Activated T-cell treated with anti-CD3 and anti-CD28 coated beads, Interleukin-2, amount 50 U/mL, for 4 hours (primary cell): ENCODE data around the gene TJP1. TPM values are rescaled to one million over a fixed set of nuclear protein-coding genes. Genes with fewer than 3 reads are reported as not detected.

Experiments used
- ATAC-seq, 2 donors: fragments of 200-7000 bp; cut with Tn5 transposase; one replicate each; pipeline ENCODE4 v1.10.0; 2021
- DNase-seq: peaks from one replicate; pipeline ENCODE4 v3.0.0-alpha.2; 2020
- H3K27me3 Mint-ChIP-seq: one replicate; pipeline ENCODE4 v1.8.0; 2021; ENCODE audit warnings: low read depth, mixed read lengths
- H3K36me3 Mint-ChIP-seq: one replicate; pipeline ENCODE4 v1.8.0; 2022; ENCODE audit warnings: mixed read lengths; ENCODE audit not compliant: insufficient read depth
- H3K4me1 Mint-ChIP-seq: one replicate; pipeline ENCODE4 v1.8.0; 2021; ENCODE audit warnings: low read depth, mixed read lengths
- H3K4me3 Mint-ChIP-seq: one replicate; pipeline ENCODE4 v1.8.0; 2021; ENCODE audit warnings: mild to moderate bottlenecking, moderate library complexity, mixed read lengths
- H3K9me3 Mint-ChIP-seq: one replicate; pipeline ENCODE4 v1.8.0; 2021; ENCODE audit warnings: mixed read lengths
- total RNA-seq, 3 donors: library from RNA; stranded (reverse); gene quantifications; one replicate each; pipeline ENCODE4 v1.2.1, GENCODE V29; 2021

TJP1 gene
- total RNA-seq, 3 donors from 2014 or later: 0.22 to 0.71 (median 0.24) TPM

- Mint-ChIP-seq H3K4me3 (no peak overlapping the region), H3K9me3 (peaks cover 8% of the 10 kb centered on the region), H3K27me3 (peaks cover 2% of the 10 kb centered on the region), H3K4me1 (no peaks in the 10 kb centered on the region), H3K36me3 (no peaks in the 10 kb centered on the region)
- ATAC-seq (no peak), DNase-seq (no peak)
Observed at GRCh38 chr15:29656636-29657475, 165.4 kb downstream of the TJP1 start.

- Mint-ChIP-seq H3K27me3 (no peaks in the 10 kb centered on the region), H3K4me1 (no peaks in the 10 kb centered on the region), H3K4me3 (no peak overlapping the region), H3K9me3 (peaks cover 8% of the 10 kb centered on the region), H3K36me3 (no peaks in the 10 kb centered on the region)
- no peak for DNase-seq
- ATAC-seq: no peak
Observed at GRCh38 chr15:29652595-29652994, 169.7 kb downstream of the TJP1 start.

- ATAC-seq: no peak
- Mint-ChIP-seq H3K36me3 (no peaks in the 10 kb centered on the region), H3K27me3 (no peaks in the 10 kb centered on the region), H3K4me3 (no peak overlapping the region), H3K9me3 (peaks cover 14% of the 10 kb centered on the region), H3K4me1 (no peaks in the 10 kb centered on the region)
- DNase-seq: no peak
Observed at GRCh38 chr15:29651476-29652233, 170.6 kb downstream of the TJP1 start.
